Pancreas (tissue), 10 donors: Measurements from ENCODE around the gene ESPNL. TPM values are rescaled to one million over a fixed set of nuclear protein-coding genes. Genes with fewer than 3 reads are reported as not detected.

Experiments used
- ATAC-seq, 4 donors: fragments of 200-7000 bp; cut with Tn5 transposase; one replicate each; pipeline versions ENCODE4 v1.8.0 to v1.9.1; 2020; ENCODE audit warnings: mild to moderate bottlenecking in 4 of 4, moderate library complexity in 4 of 4
- DNase-seq, 6 donors: peaks; one replicate each; pipeline ENCODE4 v3.0.0-alpha.2; 2020
- FAIRE-seq: peaks from 2 replicates; lab custom pipeline; 2012; peaks lifted over from hg19 to GRCh38; lab: Jason Lieb, UNC
- H3K27ac ChIP-seq, 4 donors: fragments of 200-600 bp; sonication (generic); 1 replicate in 3 of 4; 2 replicates in 1 of 4; pipeline versions ENCODE4 v1.5.0 to v1.8.0; 2020
- H3K27me3 ChIP-seq, 4 donors: fragments of 200-600 bp; one replicate each; pipeline ENCODE4 v1.8.0; 2021
- H3K36me3 ChIP-seq, 3 donors: fragments of 200-600 bp; sonication (generic) in 1 of 3; one replicate each; pipeline versions ENCODE4 v1.5.0 to v1.8.0; 2020 to 2021
- H3K4me1 ChIP-seq, 3 donors: fragments of 200-600 bp; one replicate each; pipeline ENCODE4 v1.8.0; 2021
- H3K4me3 ChIP-seq, 4 donors: fragments of 200-600 bp; sonication (generic) in 2 of 4; one replicate each; pipeline versions ENCODE4 v1.5.0 to v1.8.0; 2020 to 2021
- H3K9me3 ChIP-seq, 4 donors: fragments of 200-600 bp; one replicate each; pipeline ENCODE4 v1.8.0; 2021
- WGBS, 2 donors: extraction: QIAGEN DNeasy Blood & Tissue Kit; methylation state at CpG; one replicate each; pipeline ENCODE4 v1.1.7; 2013; 5-methylcytosine and 5-hydroxymethylcytosine counted together
- intact Hi-C, 3 donors: fragments of 100-400 bp; cut with DNase I; formaldehyde crosslinking; loops; one replicate each; pipeline versions ENCODE4 v1.11.1 to v1.14.2; 2022
- polyA plus RNA-seq, 2 donors: library from polyadenylated mRNA; stranded (reverse); fragments of 200-250 nt; gene quantifications; one replicate each; pipeline ENCODE4 v1.2.3, GENCODE V29; 2013
- total RNA-seq, 6 donors: library from RNA; stranded (reverse); fragmentation: NEBNext Ultra II Directional in 4 of 6; extraction: Animal tissue kit (Norgen Biotek cat#: 25700) in 4 of 6; gene quantifications; one replicate each; pipeline versions ENCODE4 v1.2.1 to v1.2.4, GENCODE V29; 2021 to 2023
- TF ChIP-seq, protein P1 (sequence below), 4 donors: fragments of 200-600 bp; sonication (generic) in 3 of 4; IDR thresholded peaks; one replicate each; pipeline versions ENCODE4 v1.5.0 to v1.8.0; 2021; ENCODE audit warnings: antibody characterized with exemption in 4 of 4
- donor health status: healthy with polysubstance abuse.
- donor health status: DM: no; HTN: no; CAD: no; lungs with moderate emphysema.
- donor health status: DM: no; HTN: no; CAD: no.
- donor health status: control.
- donor health status: control.
- donor health status: Bipolar disorder and iron deficiency.
- donor health status: DM: yes; HTN: yes; CAD: no.
- donor health status: DM: no; HTN: no; CAD: no.
- donor health status: DM: no; HTN: no; CAD: no.
- donor health status: DM: yes; HTN: yes; CAD: no.

Gene ESPNL
- total and polyA plus RNA-seq, 8 donors = 0.05 to 0.72 (median 0.25) TPM; not detected in 1

DNA sequence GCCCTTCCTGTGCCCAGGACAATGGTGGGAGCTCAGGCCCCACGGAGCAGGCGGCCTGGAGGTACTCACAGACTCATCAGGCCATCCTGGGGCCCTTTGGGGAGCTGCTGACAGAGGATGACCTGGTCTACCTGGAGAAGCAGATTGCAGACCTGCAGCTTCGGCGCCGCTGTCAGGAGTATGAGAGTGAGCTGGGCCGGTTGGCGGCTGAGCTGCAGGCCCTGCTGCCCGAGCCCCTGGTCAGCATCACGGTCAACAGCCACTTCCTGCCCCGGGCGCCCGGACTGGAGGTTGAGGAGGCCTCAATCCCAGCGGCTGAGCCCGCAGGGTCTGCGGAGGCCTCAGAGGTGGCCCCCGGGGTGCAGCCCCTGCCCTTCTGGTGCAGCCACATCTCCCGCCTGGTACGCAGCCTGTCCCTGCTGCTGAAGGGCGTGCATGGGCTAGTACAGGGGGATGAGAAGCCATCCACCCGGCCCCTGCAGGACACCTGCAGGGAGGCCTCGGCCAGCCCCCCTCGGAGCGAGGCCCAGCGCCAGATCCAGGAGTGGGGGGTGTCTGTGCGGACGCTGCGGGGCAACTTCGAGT is 30.1 kb downstream of the ESPNL start:
- Histone ChIP-seq H3K9me3 (no peaks in the 10 kb centered on the region), H3K36me3 (no peaks in the 10 kb centered on the region), H3K27ac (no peak overlapping the region), H3K4me3 (no peak overlapping the region), H3K27me3 (no peaks in the 10 kb centered on the region), H3K4me1 (no peaks in the 10 kb centered on the region)
- TF ChIP-seq, protein P1, sequence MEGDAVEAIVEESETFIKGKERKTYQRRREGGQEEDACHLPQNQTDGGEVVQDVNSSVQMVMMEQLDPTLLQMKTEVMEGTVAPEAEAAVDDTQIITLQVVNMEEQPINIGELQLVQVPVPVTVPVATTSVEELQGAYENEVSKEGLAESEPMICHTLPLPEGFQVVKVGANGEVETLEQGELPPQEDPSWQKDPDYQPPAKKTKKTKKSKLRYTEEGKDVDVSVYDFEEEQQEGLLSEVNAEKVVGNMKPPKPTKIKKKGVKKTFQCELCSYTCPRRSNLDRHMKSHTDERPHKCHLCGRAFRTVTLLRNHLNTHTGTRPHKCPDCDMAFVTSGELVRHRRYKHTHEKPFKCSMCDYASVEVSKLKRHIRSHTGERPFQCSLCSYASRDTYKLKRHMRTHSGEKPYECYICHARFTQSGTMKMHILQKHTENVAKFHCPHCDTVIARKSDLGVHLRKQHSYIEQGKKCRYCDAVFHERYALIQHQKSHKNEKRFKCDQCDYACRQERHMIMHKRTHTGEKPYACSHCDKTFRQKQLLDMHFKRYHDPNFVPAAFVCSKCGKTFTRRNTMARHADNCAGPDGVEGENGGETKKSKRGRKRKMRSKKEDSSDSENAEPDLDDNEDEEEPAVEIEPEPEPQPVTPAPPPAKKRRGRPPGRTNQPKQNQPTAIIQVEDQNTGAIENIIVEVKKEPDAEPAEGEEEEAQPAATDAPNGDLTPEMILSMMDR (IDR thresholded peaks at IDR 0.05) = no peak
- peak in 2 of 6 donors; percentile 30 to 70 for DNase-seq
- intact Hi-C loops = no loop called here
- no peak for FAIRE-seq
- 89 to 91% methylated on average over 23 to 28 of the region's 28 CpGs for WGBS, 2 donors
- ATAC-seq = no peak

DNA sequence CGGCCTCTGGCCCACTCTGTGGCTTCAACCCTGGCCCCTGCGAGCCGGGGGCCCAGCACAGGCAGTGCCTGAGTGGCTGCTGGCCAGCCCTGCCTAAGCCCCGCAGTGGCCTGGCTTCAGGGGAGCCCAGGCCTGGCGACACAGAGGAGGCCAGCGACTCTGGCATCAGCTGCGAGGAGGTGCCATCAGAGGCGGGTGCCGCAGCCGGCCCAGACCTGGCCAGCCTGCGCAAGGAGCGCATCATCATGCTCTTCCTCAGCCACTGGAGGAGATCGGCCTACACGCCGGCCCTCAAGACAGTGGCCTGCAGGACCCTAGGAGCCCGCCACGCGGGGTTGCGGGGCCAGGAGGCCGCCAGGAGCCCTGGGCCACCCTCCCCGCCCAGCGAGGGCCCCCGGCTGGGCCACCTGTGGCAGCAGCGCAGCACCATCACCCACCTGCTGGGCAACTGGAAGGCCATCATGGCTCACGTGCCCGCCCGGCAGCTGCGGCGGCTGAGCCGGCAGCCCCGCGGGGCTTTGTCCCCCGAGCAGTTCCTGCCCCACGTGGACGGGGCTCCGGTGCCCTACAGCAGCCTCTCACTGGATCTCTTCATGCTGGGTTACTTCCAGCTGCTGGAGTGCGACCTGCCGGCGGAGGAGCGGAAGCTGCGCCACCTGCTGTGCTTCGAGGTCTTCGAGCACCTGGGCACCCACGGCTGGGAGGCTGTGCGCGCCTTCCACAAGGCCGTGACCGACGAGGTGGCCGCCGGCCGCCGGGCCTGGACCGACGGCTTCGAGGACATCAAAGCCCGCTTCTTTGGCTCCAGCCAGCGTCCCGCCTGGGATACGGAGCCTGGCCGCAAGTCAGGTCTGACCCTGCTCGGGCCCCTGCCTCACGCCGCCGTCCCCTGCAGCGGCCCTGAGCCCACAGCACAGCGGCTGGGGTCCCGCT is 30.8 kb downstream of the ESPNL start:
- Histone ChIP-seq H3K27ac (no peak overlapping the region), H3K36me3 (no peaks in the 10 kb centered on the region), H3K4me3 (no peak overlapping the region), H3K27me3 (no peaks in the 10 kb centered on the region), H3K9me3 (no peaks in the 10 kb centered on the region), H3K4me1 (no peaks in the 10 kb centered on the region)
- DNase-seq (peak in 2 of 6 donors; percentile 27 to 59), ATAC-seq (no peak), FAIRE-seq (no peak)
- WGBS, 2 donors = 86 to 88% methylated on average over 51 to 68 of the region's 68 CpGs
- intact Hi-C loops = no loop called here
- TF ChIP-seq, protein P1 (IDR thresholded peaks at IDR 0.05) = no peak

DNA sequence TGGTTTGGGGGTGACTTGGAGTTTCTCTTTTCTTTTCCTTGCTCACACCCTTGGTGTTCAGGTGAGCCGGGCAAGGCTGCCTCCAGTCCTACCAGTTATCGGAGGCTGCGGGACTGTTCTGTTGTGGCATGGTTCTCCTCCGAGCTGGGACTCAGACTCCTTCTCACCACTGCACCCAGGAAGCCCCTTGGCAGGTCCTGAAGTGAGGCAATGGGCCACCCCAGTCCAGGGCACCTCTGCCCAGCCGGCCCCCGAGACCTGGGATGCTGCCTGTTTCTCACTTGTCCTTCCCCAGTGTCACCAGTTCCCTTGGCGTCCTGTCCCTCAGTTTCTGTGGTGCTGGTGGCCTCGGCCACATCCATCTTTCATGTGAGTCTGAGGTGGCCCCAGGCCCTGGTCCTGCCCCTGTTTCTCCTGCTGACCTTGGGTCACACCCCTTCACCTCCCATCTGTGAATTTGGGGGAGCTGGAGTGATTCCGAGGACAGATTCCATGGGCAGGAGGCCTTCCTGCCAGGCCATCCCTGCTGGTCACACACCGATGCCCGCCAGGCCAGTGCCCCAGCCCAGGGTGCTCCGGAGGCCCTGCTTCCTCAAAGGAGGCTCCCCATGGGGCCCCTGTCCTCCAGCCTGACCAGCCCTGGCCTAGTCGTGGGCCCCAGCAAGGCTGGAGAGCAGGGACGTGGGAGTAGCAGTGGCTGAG is 31.8 kb downstream of the ESPNL start:
- Histone ChIP-seq H3K9me3 (no peaks in the 10 kb centered on the region), H3K27me3 (no peaks in the 10 kb centered on the region), H3K4me1 (no peaks in the 10 kb centered on the region), H3K27ac (no peak overlapping the region), H3K36me3 (no peaks in the 10 kb centered on the region), H3K4me3 (no peak overlapping the region)
- no peak for FAIRE-seq
- 88 to 89% methylated on average over 14 of the region's 14 CpGs for WGBS, 2 donors
- ATAC-seq = no peak
- DNase-seq = peak in 2 of 6 donors; percentile 17 to 28
- intact Hi-C loops = no loop called here
- TF ChIP-seq, protein P1 (IDR thresholded peaks at IDR 0.05) = no peak

DNA sequence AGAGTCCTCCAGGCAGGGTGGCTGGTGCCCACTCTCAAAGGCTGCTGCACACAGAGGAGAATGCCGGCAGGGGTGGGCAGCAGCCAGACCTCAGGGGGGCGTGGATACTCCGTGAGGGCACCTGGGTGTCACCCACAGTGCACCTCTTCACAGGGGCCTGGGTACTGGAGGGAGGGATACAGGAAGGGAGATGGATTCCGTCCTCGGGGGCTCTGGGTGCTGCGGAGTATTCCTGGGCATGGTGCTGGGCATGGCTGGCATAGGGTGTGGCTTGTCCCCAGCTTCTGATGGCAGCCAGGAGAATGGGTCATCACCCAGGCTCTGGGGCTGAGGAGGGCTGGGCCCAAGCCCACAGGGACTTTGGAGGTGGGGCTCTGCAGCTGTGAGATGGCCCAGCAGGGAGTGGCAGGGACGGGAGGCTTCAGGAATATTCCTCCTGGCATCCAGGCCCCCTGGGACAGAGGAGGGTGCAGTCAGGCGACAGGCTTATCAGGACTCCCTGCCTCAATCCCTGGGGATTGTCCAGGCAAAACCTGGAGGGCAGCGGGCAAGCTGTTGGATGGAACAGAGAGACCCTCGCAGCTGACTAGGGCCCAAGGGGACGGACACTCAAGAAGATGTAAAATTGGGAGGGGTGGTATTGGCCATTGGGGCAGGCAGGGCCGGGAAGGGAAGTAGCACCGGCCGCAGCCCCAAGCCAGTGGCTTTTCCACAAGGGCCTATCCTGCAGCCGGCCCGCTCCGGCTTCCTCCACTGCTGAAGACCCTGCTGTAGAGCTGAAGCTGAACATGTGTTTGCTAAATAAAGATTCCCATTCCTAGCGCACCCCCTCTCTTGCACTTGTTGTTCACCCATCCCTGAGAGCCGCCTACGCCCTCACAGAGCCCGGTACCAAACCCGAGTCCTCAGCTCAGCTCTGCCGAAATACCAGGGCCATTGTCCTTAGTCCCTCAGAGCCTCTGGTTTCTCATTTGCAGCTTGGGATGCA is 32.6 kb downstream of the ESPNL start:
- no peaks in the 10 kb centered on the region for H3K36me3 ChIP-seq
- no peaks in the 10 kb centered on the region for H3K9me3 ChIP-seq
- no peaks in the 10 kb centered on the region for H3K27me3 ChIP-seq
- H3K4me3 ChIP-seq = no peak overlapping the region
- TF ChIP-seq, protein P1 (IDR thresholded peaks at IDR 0.05) = no peak
- FAIRE-seq = no peak
- intact Hi-C loops = no loop called here
- no peak for ATAC-seq
- peak in 2 of 6 donors; percentile 19 to 49 for DNase-seq
- WGBS, 2 donors = 91 to 94% methylated on average over 23 of the region's 23 CpGs
- H3K27ac ChIP-seq = no peak overlapping the region
- H3K4me1 ChIP-seq = no peaks in the 10 kb centered on the region
